ENCODE data around the gene CFHR5.

- TF ChIP-seq CTCF (IDR thresholded peaks at IDR 0.05) (no peak), POLR2A (IDR thresholded peaks at IDR 0.05) (no peak), POLR2AphosphoS5 (IDR thresholded peaks at IDR 0.05) (no peak)
Observed at GRCh38 chr1:196955926-196956325, 21.4 kb upstream of the CFHR5 start.

Data from suprapubic skin (tissue), 4 donors.